ENCODE results near the gene TCEA3.
A peak's percentile ranks its signal among the peaks of the same experiment; 100 is the strongest.

- TF ChIP-seq CTCF (conservative IDR thresholded peaks at IDR 0.05 in 1 of 2, IDR thresholded peaks at IDR 0.05 in 1 of 2; ENCODE audit: extremely low read depth in 1 of 2, insufficient read depth in 1 of 2, low read depth in 1 of 2, low read length in 2 of 2) (peak in 1 of 2 donors; percentile 13), EZH2 (IDR thresholded peaks at IDR 0.05; ENCODE audit: borderline replicate concordance, low read length) (no peak)
Observed at GRCh38 chr1:23344111-23344986, 80.2 kb downstream of the TCEA3 start, which contains the start of gene HNRNPR.
